BJ (cell line): ENCODE results near the gene SDK1. TPM values are rescaled to one million over a fixed set of nuclear protein-coding genes. Genes with fewer than 3 reads are reported as not detected.

Experiments used
- CTCF ChIA-PET: fragments of 350-600 bp; formaldehyde crosslinking; extraction: SDS; loops from one replicate; lab custom pipeline; 2021; ENCODE audit warnings: antibody characterized with exemption, inconsistent platforms; lab: Yijun Ruan, JAX
- POLR2A ChIA-PET: fragments of 300-600 bp; sonication (Branson Sonifier 250); formaldehyde crosslinking; extraction: SDS; loops from one replicate; lab custom pipeline; 2021; ENCODE audit warnings: antibody characterized with exemption; lab: Charles Lee
- DNase-seq: peaks from one replicate; pipeline ENCODE4 v3.0.0-alpha.2; 2011; ENCODE audit warnings: low read depth
- H3K27me3 ChIP-seq: 2 replicates; pipeline ENCODE4 v1.6.0; 2011; ENCODE audit warnings: low read length; ENCODE audit not compliant: control insufficient read depth, insufficient read depth
- H3K36me3 ChIP-seq: 2 replicates; pipeline ENCODE4 v1.5.1; 2011; ENCODE audit warnings: low read length; ENCODE audit not compliant: control insufficient read depth, insufficient read depth
- H3K4me3 ChIP-seq: 2 replicates; pipeline ENCODE4 v1.5.1; 2011; ENCODE audit warnings: low read depth, mild to moderate bottlenecking, control low read depth, low read length
- polyA plus RNA-seq: library from polyadenylated mRNA; depleted of rRNA; stranded (reverse); fragments of >200 nt; gene quantifications from 2 replicates; pipeline ENCODE4 v1.2.3, GENCODE V29; 2011
- TF ChIP-seq, protein P1 (sequence below): IDR thresholded peaks from 2 replicates; pipeline ENCODE4 v1.5.1; 2011; ENCODE audit warnings: low read depth, mild to moderate bottlenecking, control low read depth, inconsistent platforms, low read length, moderate library complexity; ENCODE audit not compliant: insufficient read depth

The SDK1 gene
- polyA plus RNA-seq, 1 experiment, result 0.01 TPM

DNA sequence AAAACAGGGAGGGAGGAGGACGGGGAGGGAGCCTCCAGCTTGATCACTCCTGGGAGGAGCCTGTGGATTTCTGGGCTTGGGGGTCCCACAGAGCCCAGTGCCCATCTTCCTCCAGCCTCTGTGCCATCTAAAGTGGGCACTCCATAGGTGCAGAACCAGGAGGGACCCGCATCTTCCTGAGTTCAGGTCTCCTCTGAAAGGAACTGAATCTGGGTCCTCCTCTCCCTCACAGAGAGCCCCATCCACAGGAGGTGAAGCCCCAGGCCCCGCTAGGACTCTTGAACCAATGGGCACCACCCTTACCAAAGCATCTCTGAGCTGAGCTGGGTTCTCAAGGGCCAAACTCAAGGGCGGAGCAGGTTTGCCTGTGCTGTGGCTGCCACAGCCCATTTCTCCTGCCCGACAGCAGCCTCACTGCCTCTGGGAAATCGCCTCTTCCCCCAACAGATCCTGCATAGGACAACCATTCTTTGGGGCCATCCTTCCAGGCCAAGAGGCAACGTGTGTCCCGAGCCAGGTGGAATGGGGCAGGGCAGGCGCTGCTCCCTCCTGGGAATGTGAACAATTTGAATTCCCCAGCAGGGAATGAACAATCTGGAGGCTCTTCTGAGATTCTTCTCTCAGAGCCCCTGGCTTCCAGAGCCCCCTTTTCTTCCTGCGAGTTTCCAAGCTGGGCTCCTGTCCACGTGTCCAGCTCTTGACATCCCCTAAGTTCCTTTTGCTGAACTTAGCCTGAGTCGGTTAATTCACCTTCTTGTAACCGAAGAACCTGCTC is 970.1 kb downstream of the SDK1 start:
- CTCF ChIA-PET, result no interaction called here
- TF ChIP-seq, protein P1, sequence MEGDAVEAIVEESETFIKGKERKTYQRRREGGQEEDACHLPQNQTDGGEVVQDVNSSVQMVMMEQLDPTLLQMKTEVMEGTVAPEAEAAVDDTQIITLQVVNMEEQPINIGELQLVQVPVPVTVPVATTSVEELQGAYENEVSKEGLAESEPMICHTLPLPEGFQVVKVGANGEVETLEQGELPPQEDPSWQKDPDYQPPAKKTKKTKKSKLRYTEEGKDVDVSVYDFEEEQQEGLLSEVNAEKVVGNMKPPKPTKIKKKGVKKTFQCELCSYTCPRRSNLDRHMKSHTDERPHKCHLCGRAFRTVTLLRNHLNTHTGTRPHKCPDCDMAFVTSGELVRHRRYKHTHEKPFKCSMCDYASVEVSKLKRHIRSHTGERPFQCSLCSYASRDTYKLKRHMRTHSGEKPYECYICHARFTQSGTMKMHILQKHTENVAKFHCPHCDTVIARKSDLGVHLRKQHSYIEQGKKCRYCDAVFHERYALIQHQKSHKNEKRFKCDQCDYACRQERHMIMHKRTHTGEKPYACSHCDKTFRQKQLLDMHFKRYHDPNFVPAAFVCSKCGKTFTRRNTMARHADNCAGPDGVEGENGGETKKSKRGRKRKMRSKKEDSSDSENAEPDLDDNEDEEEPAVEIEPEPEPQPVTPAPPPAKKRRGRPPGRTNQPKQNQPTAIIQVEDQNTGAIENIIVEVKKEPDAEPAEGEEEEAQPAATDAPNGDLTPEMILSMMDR, result no peak
- POLR2A ChIA-PET, result no interaction called here
- H3K36me3 ChIP-seq, result no peaks in the 10 kb centered on the region
- H3K4me3 ChIP-seq, result no peak overlapping the region
- no peaks in the 10 kb centered on the region for H3K27me3 ChIP-seq
- DNase-seq, result no peak

- Histone ChIP-seq H3K4me3 (no peak overlapping the region), H3K27me3 (no peaks in the 10 kb centered on the region), H3K36me3 (no peaks in the 10 kb centered on the region)
- no peak for DNase-seq
- ChIA-PET CTCF (no interaction called here), POLR2A (no interaction called here)
- TF ChIP-seq, protein P1, result no peak
Measured at GRCh38 chr7:4271716-4272015, 970.6 kb downstream of the SDK1 start.

DNA sequence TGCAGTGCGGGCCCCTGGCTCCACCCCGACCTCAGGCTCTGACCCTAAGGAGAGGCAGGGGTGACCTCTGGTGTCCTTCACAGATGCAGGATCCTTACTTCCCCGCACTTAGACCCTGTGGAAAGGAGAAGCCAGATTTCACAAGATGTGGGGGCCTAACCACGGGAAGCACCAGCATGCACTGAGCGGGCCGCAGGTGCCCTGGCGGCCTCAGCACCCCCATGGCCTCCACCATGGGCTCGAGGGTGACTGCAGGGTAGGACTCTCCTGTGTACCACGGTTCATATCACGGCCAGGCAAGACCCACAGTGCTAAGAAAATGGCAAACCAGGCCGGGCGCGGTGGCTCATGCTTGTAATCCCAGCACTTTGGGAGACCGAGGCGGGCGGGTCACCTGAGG is 971.1 kb downstream of the SDK1 start:
- H3K4me3 ChIP-seq, result no peak overlapping the region
- no peak for DNase-seq
- TF ChIP-seq, protein P1, result no peak
- H3K36me3 ChIP-seq, result no peaks in the 10 kb centered on the region
- ChIA-PET CTCF (no interaction called here), POLR2A (no interaction called here)
- H3K27me3 ChIP-seq, result no peaks in the 10 kb centered on the region

DNA sequence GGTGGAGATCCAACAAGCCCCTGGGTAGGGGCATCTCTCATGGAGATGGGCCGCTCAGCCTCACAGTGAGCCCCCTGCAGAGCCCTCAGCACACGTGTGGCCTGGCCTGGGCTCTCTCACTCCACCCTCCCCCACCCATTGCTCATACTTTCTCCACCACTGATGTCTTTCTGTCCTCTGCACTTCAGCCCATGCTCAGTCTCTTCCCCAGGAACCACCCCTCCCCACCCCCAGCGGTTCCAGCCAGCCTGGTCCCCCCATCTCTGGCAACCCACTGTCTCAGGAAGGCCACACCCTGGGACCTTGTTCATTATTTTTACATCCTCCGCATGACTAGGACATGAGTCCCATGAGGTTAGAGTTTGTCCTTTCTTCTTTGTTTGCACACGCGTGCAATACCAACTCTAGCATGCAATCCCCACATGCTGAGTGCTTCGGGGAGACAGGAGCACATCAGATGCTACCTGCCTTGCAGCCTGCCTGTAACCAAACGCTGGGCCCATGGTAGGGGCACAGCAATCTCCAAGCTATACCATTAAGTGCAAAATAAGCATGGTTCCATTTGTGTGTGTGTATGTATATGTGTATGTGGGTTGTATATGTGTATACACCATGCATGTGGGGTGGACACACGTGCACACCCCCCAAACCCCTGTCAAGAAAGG is 972.6 kb downstream of the SDK1 start:
- Histone ChIP-seq H3K27me3 (no peaks in the 10 kb centered on the region), H3K36me3 (no peaks in the 10 kb centered on the region), H3K4me3 (no peak overlapping the region)
- POLR2A ChIA-PET, result no interaction called here
- no peak for DNase-seq
- CTCF ChIA-PET, result no interaction called here
- TF ChIP-seq, protein P1, result no peak

GRCh38 chr7:4274286-4274685 is 973.2 kb downstream of the SDK1 start:
- Histone ChIP-seq H3K27me3 (no peaks in the 10 kb centered on the region), H3K4me3 (no peak overlapping the region), H3K36me3 (no peaks in the 10 kb centered on the region)
- TF ChIP-seq, protein P1, result no peak
- CTCF ChIA-PET, result no interaction called here
- POLR2A ChIA-PET, result no interaction called here
- no peak for DNase-seq
